OCI-LY1 (cell line): ENCODE measurements around the gene SLC12A8.

ENCODE experiments used
- H2AFZ ChIP-seq: fragments of 200-600 bp; sonication (generic), shearing (Covaris generic); 2 replicates; pipeline ENCODE4 v1.6.0; 2014; ENCODE audit warnings: antibody characterized with exemption, mild to moderate bottlenecking, low read length
- H3F3A ChIP-seq: fragments of 200-600 bp; sonication (generic), shearing (Covaris generic); 2 replicates; pipeline ENCODE4 v1.6.0; 2014; ENCODE audit warnings: mild to moderate bottlenecking, antibody characterized with exemption, low read length, moderate library complexity; ENCODE audit not compliant: insufficient read depth
- H3K27ac ChIP-seq: fragments of 200-600 bp; sonication (generic); 2 replicates; pipeline ENCODE4 v1.5.1; 2014; ENCODE audit warnings: low read length, mixed run types, mild to moderate bottlenecking, low read depth; ENCODE audit not compliant: poor library complexity, severe bottlenecking
- H3K27me3 ChIP-seq: fragments of 200-600 bp; sonication (generic); 2 replicates; pipeline ENCODE4 v1.6.0; 2014; ENCODE audit warnings: antibody characterized with exemption, mild to moderate bottlenecking, low read length, moderate library complexity; ENCODE audit not compliant: insufficient read depth
- H3K36me3 ChIP-seq: fragments of 200-600 bp; sonication (generic); 2 replicates; pipeline ENCODE4 v1.6.1; 2014; ENCODE audit warnings: mild to moderate bottlenecking, antibody characterized with exemption, low read length, moderate library complexity, mixed read lengths; ENCODE audit not compliant: insufficient read depth
- H3K4me1 ChIP-seq: fragments of 200-600 bp; sonication (generic); 2 replicates; pipeline ENCODE4 v1.5.1; 2014; ENCODE audit warnings: mild to moderate bottlenecking, low read length, moderate library complexity; ENCODE audit not compliant: insufficient read depth, severe bottlenecking
- H3K4me2 ChIP-seq: fragments of 200-600 bp; sonication (generic), shearing (Covaris generic); 2 replicates; pipeline ENCODE4 v1.6.1; 2014; ENCODE audit warnings: low read length
- H3K4me3 ChIP-seq: fragments of 200-600 bp; sonication (generic); 2 replicates; pipeline ENCODE4 v1.5.1; 2014; ENCODE audit warnings: low read length, low read depth, mild to moderate bottlenecking, mixed read lengths; ENCODE audit not compliant: poor library complexity, severe bottlenecking
- H3K79me2 ChIP-seq: fragments of 200-600 bp; shearing (Covaris generic); 2 replicates; pipeline ENCODE4 v1.6.1; 2016; ENCODE audit warnings: mixed run types, low read length, mixed read lengths; ENCODE audit not compliant: insufficient read depth
- H3K9ac ChIP-seq: fragments of 200-600 bp; sonication (generic), shearing (Covaris generic); 2 replicates; pipeline ENCODE4 v1.6.1; 2014; ENCODE audit warnings: mild to moderate bottlenecking, low read length, mixed read lengths
- H3K9me2 ChIP-seq: fragments of 200-600 bp; sonication (generic), shearing (Covaris generic); 2 replicates; pipeline ENCODE4 v1.6.1; 2014; ENCODE audit warnings: low read depth, mild to moderate bottlenecking, low read length, mixed read lengths
- H3K9me3 ChIP-seq: fragments of 200-600 bp; shearing (Covaris generic); 2 replicates; pipeline ENCODE4 v1.6.1; 2014; ENCODE audit warnings: low read length, mixed read lengths
- H4K20me1 ChIP-seq: fragments of 200-600 bp; sonication (generic), shearing (Covaris generic); 2 replicates; pipeline ENCODE4 v1.6.0; 2016; ENCODE audit warnings: mild to moderate bottlenecking, low read length; ENCODE audit not compliant: insufficient read depth
- CTCF ChIP-seq: fragments of 200-600 bp; sonication (generic), shearing (Covaris generic); IDR thresholded peaks from 2 replicates; pipeline ENCODE4 v1.5.1; 2017; ENCODE audit warnings: mild to moderate bottlenecking, antibody characterized with exemption, low read length, moderate library complexity, mixed read lengths
- EZH2 ChIP-seq: fragments of 200-600 bp; sonication (generic), shearing (Covaris generic); IDR thresholded peaks from 2 replicates; pipeline ENCODE4 v1.8.0; 2017; ENCODE audit warnings: borderline replicate concordance, mixed run types, mild to moderate bottlenecking, antibody characterized with exemption, low read length, moderate library complexity, mixed read lengths

Gene SLC12A8

GRCh38 chr3:125126323-125126722 is 86.2 kb downstream of the SLC12A8 start:
- Histone ChIP-seq H3K36me3 (no peaks in the 10 kb centered on the region), H3K4me3 (no peak overlapping the region), H2AFZ (no peak overlapping the region), H3K9ac (no peak overlapping the region), H3K79me2 (no peaks in the 10 kb centered on the region), H4K20me1 (no peaks in the 10 kb centered on the region), H3F3A (no peaks in the 10 kb centered on the region), H3K9me2 (no peaks in the 10 kb centered on the region), H3K4me2 (no peak overlapping the region), H3K27me3 (no peaks in the 10 kb centered on the region), H3K4me1 (no peaks in the 10 kb centered on the region), H3K27ac (no peak overlapping the region), H3K9me3 (no peaks in the 10 kb centered on the region)
- no peak for TF ChIP-seq CTCF
- TF ChIP-seq EZH2, result no peak

- Histone ChIP-seq H3K9me2 (no peaks in the 10 kb centered on the region), H4K20me1 (no peaks in the 10 kb centered on the region), H3F3A (no peaks in the 10 kb centered on the region), H3K4me1 (no peaks in the 10 kb centered on the region), H3K27me3 (no peaks in the 10 kb centered on the region), H3K79me2 (no peaks in the 10 kb centered on the region), H3K9me3 (no peaks in the 10 kb centered on the region), H3K4me3 (no peak overlapping the region), H3K9ac (no peak overlapping the region), H3K27ac (no peak overlapping the region), H3K36me3 (no peaks in the 10 kb centered on the region), H3K4me2 (no peak overlapping the region), H2AFZ (no peak overlapping the region)
- TF ChIP-seq EZH2 (no peak), CTCF (no peak)
These were observed 86.7 kb downstream of the SLC12A8 start for GRCh38 chr3:125125821-125126245.

- Histone ChIP-seq H3K27me3 (no peaks in the 10 kb centered on the region; the same call in 1 of the 2 replicates), H3F3A (no peaks in the 10 kb centered on the region), H3K4me3 (no peak overlapping the region), H3K27ac (no peak overlapping the region), H3K4me1 (no peaks in the 10 kb centered on the region), H3K9me3 (no peaks in the 10 kb centered on the region), H3K9me2 (no peaks in the 10 kb centered on the region), H3K9ac (no peak overlapping the region), H3K36me3 (no peaks in the 10 kb centered on the region), H2AFZ (no peak overlapping the region), H3K79me2 (no peaks in the 10 kb centered on the region), H4K20me1 (no peaks in the 10 kb centered on the region), H3K4me2 (no peak overlapping the region)
- TF ChIP-seq EZH2, result no peak
- no peak for TF ChIP-seq CTCF
These were observed 88.9 kb downstream of the SLC12A8 start for GRCh38 chr3:125123451-125124305.
